Middle frontal gyrus (tissue), 1 donor: ENCODE data around the gene NFIA.

Experiments
- DNase-seq: peaks from one replicate; pipeline ENCODE4 v3.0.0-alpha.2; 2015; ENCODE audit warnings: low spot score; ENCODE audit errors: extremely low spot score

The NFIA gene

GRCh38 chr1:61083807-61084440 is 1.6 kb downstream of the NFIA start:
- DNase-seq, result no peak

GRCh38 chr1:61084491-61085031 is 2.2 kb downstream of the NFIA start:
- no peak for DNase-seq

- DNase-seq, result no peak
These were observed 3.0 kb downstream of the NFIA start for GRCh38 chr1:61085206-61085982.

- no peak for DNase-seq
These were observed 3.8 kb downstream of the NFIA start for GRCh38 chr1:61085983-61086644.

- no peak for DNase-seq
These were observed 5.2 kb downstream of the NFIA start for GRCh38 chr1:61087571-61087970.

DNA sequence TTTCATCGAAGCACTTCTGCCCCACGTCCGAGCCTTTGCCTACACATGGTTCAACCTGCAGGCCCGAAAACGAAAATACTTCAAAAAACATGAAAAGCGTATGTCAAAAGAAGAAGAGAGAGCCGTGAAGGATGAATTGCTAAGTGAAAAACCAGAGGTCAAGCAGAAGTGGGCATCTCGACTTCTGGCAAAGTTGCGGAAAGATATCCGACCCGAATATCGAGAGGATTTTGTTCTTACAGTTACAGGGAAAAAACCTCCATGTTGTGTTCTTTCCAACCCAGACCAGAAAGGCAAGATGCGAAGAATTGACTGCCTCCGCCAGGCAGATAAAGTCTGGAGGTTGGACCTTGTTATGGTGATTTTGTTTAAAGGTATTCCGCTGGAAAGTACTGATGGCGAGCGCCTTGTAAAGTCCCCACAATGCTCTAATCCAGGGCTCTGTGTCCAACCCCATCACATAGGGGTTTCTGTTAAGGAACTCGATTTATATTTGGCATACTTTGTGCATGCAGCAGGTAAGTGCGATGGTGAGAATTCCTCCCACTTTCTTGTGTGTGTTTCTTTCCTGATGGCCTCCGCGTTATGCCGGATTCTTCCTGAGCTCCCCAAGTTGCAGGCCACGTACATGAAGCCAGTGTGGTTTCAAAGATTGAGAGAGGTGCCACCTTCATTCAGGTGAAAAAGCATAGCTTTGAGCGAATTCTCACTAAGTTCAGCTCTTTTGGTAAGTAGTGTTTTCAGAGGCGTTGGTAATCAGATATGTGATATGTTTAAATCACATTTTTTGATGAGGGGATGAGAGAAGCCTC is 6.0 kb downstream of the NFIA start:
- no peak for DNase-seq

DNA sequence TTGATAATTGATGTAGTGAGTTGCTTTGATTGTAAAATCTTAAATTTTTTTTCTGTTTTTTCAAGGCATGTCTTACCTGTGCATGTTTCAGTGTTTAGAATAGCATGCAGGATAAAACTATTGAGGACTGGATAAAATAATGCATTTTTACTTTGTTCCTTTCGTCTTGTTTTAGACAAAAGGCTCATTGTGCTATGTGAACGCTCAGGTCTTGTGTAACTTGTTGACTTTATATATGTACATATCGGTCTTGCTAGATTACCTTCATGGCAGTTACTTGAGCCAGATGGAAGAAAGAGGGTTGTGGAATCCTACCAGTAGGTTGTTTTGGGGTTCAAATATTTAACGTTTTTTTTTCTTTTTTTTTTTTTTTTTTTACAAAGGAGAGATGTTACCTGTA is 7.0 kb downstream of the NFIA start:
- DNase-seq, result no peak

- DNase-seq, result no peak
These were observed 7.4 kb downstream of the NFIA start for GRCh38 chr1:61089741-61090140.

DNA sequence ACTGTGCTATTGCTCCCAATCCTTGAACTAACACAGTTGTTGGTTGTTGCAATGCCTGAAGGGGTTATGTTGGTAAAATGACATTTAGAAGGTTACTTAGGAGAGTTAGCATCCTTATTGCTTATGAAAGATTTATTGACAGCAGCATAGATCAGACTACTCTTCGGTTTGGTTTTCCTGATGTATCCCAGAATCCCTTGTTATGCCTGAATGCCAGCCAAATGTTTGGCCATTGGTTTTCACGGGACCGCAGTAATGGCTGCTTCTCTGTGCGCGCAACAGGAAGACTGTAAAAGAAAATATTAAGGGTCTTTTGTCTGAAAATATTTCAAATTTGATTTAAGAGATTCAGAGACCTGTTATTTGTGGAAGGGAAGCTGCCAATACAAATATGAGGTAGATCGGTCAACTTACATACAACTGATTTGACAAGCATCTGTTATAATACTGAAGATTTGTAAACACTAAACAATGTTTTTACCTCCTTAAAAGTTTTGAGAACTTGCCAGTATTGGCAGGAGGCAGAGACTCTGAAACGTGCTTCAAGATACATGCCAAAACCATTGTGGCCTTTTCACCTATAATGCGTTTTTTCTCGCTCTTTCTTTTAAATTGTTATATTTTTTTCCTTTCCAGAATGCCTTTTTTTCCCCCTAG is 8.3 kb downstream of the NFIA start:
- DNase-seq, result no peak

DNA sequence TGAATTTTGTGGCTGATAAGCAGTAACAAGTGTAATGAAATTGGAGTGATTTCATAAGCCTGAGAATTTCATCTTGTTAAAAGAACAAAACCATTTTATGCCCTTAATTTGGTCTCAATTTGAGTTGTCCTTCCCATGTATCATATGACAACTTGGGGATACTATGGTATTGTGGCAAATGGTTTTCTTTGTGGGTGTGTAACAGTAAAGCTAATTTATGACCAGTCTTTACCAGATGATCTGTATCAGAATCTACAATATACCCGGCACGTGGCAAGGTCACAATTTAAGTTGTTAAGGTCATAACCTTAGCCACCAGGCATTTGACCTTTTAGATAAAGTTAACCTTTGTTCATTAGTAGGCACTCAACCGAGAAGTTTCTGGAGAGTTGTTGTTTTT is 9.1 kb downstream of the NFIA start:
- no peak for DNase-seq

DNA sequence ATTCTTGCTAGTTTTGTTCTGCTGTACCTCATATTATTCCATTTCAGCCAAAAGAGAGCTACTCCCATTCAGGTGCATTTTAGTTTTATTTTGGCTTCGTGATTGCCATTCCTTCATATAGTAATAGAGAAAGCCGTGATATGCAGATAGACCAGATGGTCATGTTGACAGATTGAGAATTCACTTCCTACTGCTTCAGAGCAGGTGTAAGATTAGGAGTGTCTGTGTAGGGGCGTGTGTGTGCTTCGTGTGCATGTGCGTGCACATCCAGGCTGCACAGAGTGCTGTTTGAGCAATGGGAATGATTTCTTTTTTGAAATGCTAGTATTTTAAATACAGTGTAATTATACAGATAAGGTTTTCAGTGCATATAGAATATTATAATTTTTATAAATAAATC is 10.3 kb downstream of the NFIA start:
- no peak for DNase-seq

DNA sequence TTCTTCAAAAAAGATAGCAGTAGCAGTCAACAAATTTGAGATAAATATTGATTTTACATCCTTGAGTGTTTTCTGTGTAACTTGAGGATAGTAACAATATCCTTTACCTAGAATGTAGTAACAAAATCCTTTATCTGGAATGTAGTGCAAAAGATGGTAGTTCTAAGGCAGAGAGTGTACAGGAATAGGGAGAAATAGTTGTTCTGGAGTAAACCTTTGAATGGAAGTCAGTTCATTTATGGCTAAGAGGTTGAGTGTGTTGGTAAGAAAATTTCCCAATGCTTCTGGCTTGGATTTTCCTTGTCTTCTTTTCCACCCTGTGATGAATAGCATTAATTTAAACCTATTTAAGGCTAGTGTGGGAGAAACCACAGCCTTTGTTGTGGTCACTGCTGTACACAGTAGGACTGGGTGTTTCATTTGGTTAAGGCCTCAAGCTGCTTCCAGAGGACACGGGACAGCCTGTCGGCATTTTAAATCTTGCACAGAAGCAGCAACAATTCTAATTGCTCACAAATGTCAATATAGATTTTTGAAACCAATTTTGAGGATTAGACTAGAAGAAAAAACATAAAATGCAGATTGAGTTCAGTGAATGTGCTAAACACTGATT is 11.3 kb downstream of the NFIA start:
- no peak for DNase-seq

DNA sequence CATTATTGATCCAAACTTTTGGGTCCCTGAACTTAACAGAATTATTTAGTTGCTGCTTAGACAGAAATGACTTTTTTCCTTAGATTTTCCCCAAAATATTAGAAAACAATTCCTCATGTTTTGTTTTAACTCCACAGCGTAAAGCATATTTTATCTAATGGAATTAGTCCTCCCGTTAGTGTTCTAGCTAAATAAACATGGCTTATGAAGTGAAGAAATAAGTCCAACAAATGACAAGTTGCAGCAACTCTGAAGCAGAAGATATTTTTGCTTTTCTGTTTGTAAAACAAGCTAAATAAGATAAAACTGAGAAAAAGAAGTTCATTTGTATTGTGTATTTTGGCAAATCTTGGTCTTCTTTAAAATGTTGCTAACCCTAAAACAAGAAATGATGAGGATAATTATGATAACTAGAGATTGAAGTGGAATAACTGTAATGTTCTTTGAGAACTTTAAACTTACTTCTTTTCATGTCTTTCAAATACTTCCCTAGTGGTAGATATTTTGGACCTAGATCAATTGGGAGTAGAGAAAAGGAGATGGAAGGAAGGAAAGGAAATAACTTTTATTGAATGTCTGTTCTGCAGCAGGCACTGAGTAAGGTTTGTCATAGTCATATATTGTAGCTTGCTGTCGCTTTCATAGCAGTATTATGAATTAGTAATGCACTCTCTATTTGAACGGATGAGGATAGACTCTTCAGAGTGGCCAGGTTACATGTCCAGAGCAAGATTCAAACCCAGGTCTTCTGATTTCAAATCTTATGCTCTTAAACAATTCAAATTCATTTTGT is 12.5 kb downstream of the NFIA start:
- DNase-seq, result no peak

GRCh38 chr1:61095470-61095812 is 13.1 kb downstream of the NFIA start:
- no peak for DNase-seq

- DNase-seq, result no peak
These were observed 15.0 kb downstream of the NFIA start for GRCh38 chr1:61097317-61097716.

DNA sequence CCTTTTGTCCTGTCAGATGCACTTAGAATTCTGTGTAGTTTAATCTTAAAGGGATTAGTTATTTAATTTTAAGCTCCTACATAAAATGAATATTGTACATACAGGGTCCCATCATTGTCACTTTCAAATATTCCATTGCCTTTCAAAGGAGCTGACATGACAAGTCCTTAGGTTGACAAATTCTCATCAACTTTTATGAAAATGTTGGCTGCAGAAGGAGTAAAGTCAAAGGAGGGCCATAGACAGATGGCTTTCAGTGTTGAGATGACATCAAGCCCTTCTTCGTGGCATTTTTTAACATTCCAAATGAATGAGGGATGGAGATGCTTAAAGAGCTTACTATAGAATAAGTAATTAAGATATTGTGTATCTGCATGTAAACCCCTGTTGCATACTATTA is 15.4 kb downstream of the NFIA start:
- DNase-seq, result no peak

GRCh38 chr1:61098333-61098732 is 16.0 kb downstream of the NFIA start:
- no peak for DNase-seq

DNA sequence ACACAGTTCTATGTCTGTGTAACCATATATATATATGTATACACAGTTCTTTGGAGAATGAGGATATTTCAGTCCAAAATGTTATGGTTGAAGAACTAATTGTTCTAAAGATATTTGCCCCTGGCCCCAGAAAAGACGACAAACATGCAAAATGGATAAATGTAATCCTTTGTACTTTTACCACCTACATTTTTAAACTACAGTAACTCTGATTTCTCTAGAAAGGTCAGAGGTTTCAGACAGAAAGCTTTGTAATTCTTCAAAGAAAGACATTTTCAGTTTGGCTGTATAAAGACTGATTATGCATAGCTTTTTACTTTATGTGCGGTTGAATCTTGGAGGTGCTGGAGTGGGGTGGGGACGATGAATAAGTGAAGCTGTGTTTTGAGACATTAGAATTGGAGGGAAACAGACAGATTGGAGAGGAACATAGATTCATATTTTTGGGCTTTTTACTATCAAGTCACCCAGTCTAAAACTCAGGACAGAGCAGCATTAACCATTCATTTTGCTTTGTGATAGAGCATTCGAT is 16.6 kb downstream of the NFIA start:
- DNase-seq, result no peak

DNA sequence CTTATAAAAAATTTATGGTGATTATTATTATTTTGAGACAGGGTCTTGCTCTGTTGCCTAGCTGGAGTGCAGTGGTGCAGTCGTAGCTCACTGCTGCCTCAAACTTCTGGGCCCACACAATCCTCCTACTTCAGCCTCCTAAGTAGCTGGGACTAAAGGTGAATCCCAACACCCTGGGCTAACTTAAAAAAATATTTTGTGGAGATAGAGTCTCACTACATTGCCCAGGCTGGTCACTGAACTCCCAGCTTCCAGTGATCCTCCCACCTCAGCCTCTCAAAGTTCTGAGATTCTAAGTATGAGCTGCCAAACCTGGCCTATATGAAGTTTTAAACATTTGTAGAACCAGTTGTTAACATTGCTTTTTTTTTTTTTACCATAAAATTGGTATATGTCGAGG is 18.2 kb downstream of the NFIA start:
- no peak for DNase-seq

DNA sequence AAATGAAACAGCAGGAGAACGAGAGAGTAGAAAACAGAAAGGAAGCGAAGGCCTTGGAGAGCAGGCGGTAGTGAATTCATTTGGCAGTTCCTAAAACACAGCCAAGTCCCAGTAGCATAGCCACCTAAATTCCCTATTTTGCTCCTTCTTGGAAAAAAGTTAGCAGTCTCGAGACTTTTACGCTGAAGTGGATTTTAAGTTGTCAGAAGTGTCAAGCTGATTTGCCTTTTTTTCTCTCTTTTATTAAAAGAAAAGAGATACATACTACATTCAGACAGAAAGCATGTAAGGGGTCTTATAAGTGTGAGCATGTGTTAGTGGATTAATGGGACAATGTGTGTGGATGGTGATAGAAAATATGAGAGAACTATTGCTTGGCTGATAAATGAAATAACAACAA is 19.2 kb downstream of the NFIA start:
- DNase-seq, result no peak
